Upper lobe of right lung (tissue), 1 donor: Measurements from ENCODE around the gene ZNF117. TPM values are rescaled to one million over a fixed set of nuclear protein-coding genes. Genes with fewer than 3 reads are reported as not detected.
A peak's percentile ranks its signal among the peaks of the same experiment; 100 is the strongest.
"Not testable (repeated sequence)": the region's sequence is repeated elsewhere in the genome, so short reads cannot be mapped to it uniquely, and the experiment has no call there.

ENCODE experiments used
- ATAC-seq: fragments of 200-7000 bp; cut with Tn5 transposase; one replicate; pipeline ENCODE4 v1.9.1; 2020; ENCODE audit warnings: mild to moderate bottlenecking, moderate library complexity
- DNase-seq: peaks from one replicate; pipeline ENCODE4 v3.0.0-alpha.2; 2020
- H3K27ac ChIP-seq: fragments of 200-600 bp; one replicate; pipeline ENCODE4 v1.8.0; 2022
- H3K27me3 ChIP-seq: fragments of 200-600 bp; one replicate; pipeline ENCODE4 v1.8.0; 2022; ENCODE audit warnings: mild to moderate bottlenecking
- H3K36me3 ChIP-seq: fragments of 200-600 bp; one replicate; pipeline ENCODE4 v1.8.0; 2022
- H3K4me1 ChIP-seq: fragments of 200-600 bp; one replicate; pipeline ENCODE4 v1.8.0; 2022
- H3K4me3 ChIP-seq: fragments of 200-600 bp; one replicate; pipeline ENCODE4 v1.8.0; 2022; ENCODE audit warnings: mild to moderate bottlenecking
- H3K9me3 ChIP-seq: fragments of 200-600 bp; one replicate; pipeline ENCODE4 v1.8.0; 2022
- CTCF ChIP-seq: fragments of 200-600 bp; IDR thresholded peaks from one replicate; pipeline ENCODE4 v1.8.0; 2022; ENCODE audit warnings: antibody characterized with exemption
- intact Hi-C: fragments of 100-400 bp; cut with DNase I; formaldehyde crosslinking; loops from one replicate; pipeline ENCODE4 v1.11.0; 2022
- long read RNA-seq: library from polyadenylated mRNA; unstranded; transcript quantifications from one replicate; pipeline ENCODE4 v2.0.0, GENCODE V29; 2021
- total RNA-seq: library from RNA; stranded (reverse); fragmentation: NEBNext Ultra II Directional; extraction: Animal tissue kit (Norgen Biotek cat#: 25700); gene quantifications from one replicate; pipeline ENCODE4 v1.2.1, GENCODE V29; 2021
- donor health status: DM: no; HTN: yes; CAD: no; lungs with severe emphysema.

ZNF117 gene
- 18.7 TPM for total RNA-seq
- long read RNA-seq, full-length matches to known transcripts, result 2 of 8 reads
- long read RNA-seq, partial matches to known transcripts, result 2 of 8 reads
- long read RNA-seq, other reads (novel, unspliced or antisense), result 4 of 8 reads

GRCh38 chr7:64990936-64991335 lies at the start of gene ZNF117:
Gene ZNF117, minus strand, starts transcription at chr7:64991036.
- no peaks in the 10 kb centered on the region for H3K4me1 ChIP-seq
- H3K4me3 ChIP-seq, result no peak within 1 kb of the TSS
- no peak for TF ChIP-seq CTCF
- DNase-seq (no peak), ATAC-seq (no peak)
- intact Hi-C loops, result no loop called here
- H3K27ac ChIP-seq, result no peak within 1 kb of the TSS
- H3K9me3 ChIP-seq, result peaks cover 45% of the 10 kb centered on the region
- H3K27me3 ChIP-seq, result no peaks in the 10 kb centered on the region
- H3K36me3 ChIP-seq, result no peaks in the 10 kb centered on the region

GRCh38 chr7:65038767-65039166 lies 47.9 kb upstream of the ZNF117 start:
- H3K36me3 ChIP-seq, H3K9me3 ChIP-seq, H3K27me3 ChIP-seq, intact Hi-C loops: not testable (repeated sequence)
- Histone ChIP-seq H3K27ac (peak overlapping the region; percentile 85), H3K4me1 (peaks cover 16% of the 10 kb centered on the region), H3K4me3 (peak overlapping the region; percentile 68)
- ATAC-seq (peak; percentile 3), DNase-seq (peak; percentile 73)

- no peaks in the 10 kb centered on the region for H3K27me3 ChIP-seq
- ATAC-seq, result peak; percentile 95
- peak; percentile 98 for DNase-seq
- peak overlapping the region; percentile 68 for H3K4me3 ChIP-seq
- H3K36me3 ChIP-seq, result no peaks in the 10 kb centered on the region
- H3K27ac ChIP-seq, result peak overlapping the region; percentile 85
- TF ChIP-seq CTCF, result no peak
- H3K4me1 ChIP-seq, result peaks cover 16% of the 10 kb centered on the region
- intact Hi-C loops, result no loop called here
- H3K9me3 ChIP-seq, result no peaks in the 10 kb centered on the region
Observed at GRCh38 chr7:65037740-65038688, 47.2 kb upstream of the ZNF117 start.

GRCh38 chr7:65036526-65036925 lies 45.7 kb upstream of the ZNF117 start:
- H3K9me3 ChIP-seq, DNase-seq, H3K27me3 ChIP-seq, H3K4me3 ChIP-seq, intact Hi-C loops, H3K36me3 ChIP-seq: not testable (repeated sequence)
- peak; percentile 37 for ATAC-seq
- H3K4me1 ChIP-seq, result peaks cover 16% of the 10 kb centered on the region
- H3K27ac ChIP-seq, result peak overlapping the region; percentile 66

- DNase-seq, H3K4me3 ChIP-seq, ATAC-seq, intact Hi-C loops, H3K36me3 ChIP-seq, H3K9me3 ChIP-seq, H3K27me3 ChIP-seq: not testable (repeated sequence)
- Histone ChIP-seq H3K4me1 (peaks cover 16% of the 10 kb centered on the region), H3K27ac (peak overlapping the region; percentile 66)
Observed at GRCh38 chr7:65035469-65035868, 44.6 kb upstream of the ZNF117 start.

- H3K36me3 ChIP-seq, H3K4me3 ChIP-seq, H3K4me1 ChIP-seq, H3K27me3 ChIP-seq, ATAC-seq, H3K27ac ChIP-seq, intact Hi-C loops, DNase-seq, H3K9me3 ChIP-seq: not testable (repeated sequence)
Observed at GRCh38 chr7:65034120-65034782, 43.4 kb upstream of the ZNF117 start.

GRCh38 chr7:65033391-65033790 lies 42.6 kb upstream of the ZNF117 start:
- H3K9me3 ChIP-seq, intact Hi-C loops, H3K4me3 ChIP-seq, ATAC-seq, H3K4me1 ChIP-seq, H3K27me3 ChIP-seq, H3K27ac ChIP-seq, H3K36me3 ChIP-seq, DNase-seq: not testable (repeated sequence)

GRCh38 chr7:65025023-65025422 lies 34.2 kb upstream of the ZNF117 start:
- DNase-seq, intact Hi-C loops, H3K4me3 ChIP-seq, H3K4me1 ChIP-seq, H3K9me3 ChIP-seq, H3K27me3 ChIP-seq, H3K36me3 ChIP-seq, ATAC-seq, H3K27ac ChIP-seq: not testable (repeated sequence)

GRCh38 chr7:65020978-65021377 lies 30.1 kb upstream of the ZNF117 start:
- peak; percentile 90 for ATAC-seq
- DNase-seq, result peak; percentile 85
- H3K27ac ChIP-seq, intact Hi-C loops, H3K36me3 ChIP-seq, H3K4me3 ChIP-seq, H3K27me3 ChIP-seq, H3K9me3 ChIP-seq, H3K4me1 ChIP-seq: not testable (repeated sequence)

GRCh38 chr7:65009881-65010280 lies 19.0 kb upstream of the ZNF117 start:
- H3K27me3 ChIP-seq, DNase-seq, H3K4me1 ChIP-seq, H3K9me3 ChIP-seq, intact Hi-C loops, H3K36me3 ChIP-seq, H3K4me3 ChIP-seq, H3K27ac ChIP-seq, ATAC-seq: not testable (repeated sequence)

GRCh38 chr7:65009394-65009793 lies 18.6 kb upstream of the ZNF117 start:
- ATAC-seq, H3K9me3 ChIP-seq, H3K4me3 ChIP-seq, H3K4me1 ChIP-seq, intact Hi-C loops, H3K27ac ChIP-seq, DNase-seq, H3K36me3 ChIP-seq, H3K27me3 ChIP-seq: not testable (repeated sequence)

GRCh38 chr7:65007036-65007435 lies 16.2 kb upstream of the ZNF117 start:
- Histone ChIP-seq H3K27ac (peak overlapping the region; percentile 88), H3K4me1 (peaks cover 21% of the 10 kb centered on the region), H3K4me3 (peak overlapping the region; percentile 71)
- H3K27me3 ChIP-seq, DNase-seq, intact Hi-C loops, H3K36me3 ChIP-seq, H3K9me3 ChIP-seq: not testable (repeated sequence)
- ATAC-seq, result peak; percentile 19
